GM12878 (cell line): ENCODE measurements around the gene ENOX2. TPM values are rescaled to one million over a fixed set of nuclear protein-coding genes. Genes with fewer than 3 reads are reported as not detected.

Experiments
- ATAC-seq: fragments of 200-7000 bp; cut with Tn5 transposase; 3 replicates; pipeline ENCODE4 v1.9.1; 2020; ENCODE audit warnings: mild to moderate bottlenecking, moderate library complexity
- BruUV-seq: library from RNA; stranded (reverse); fragments of 400-500 nt; replicated peaks from 2 replicates; lab custom pipeline; 2021; lab: Mats Ljungman, UMichigan
- CTCF ChIA-PET: fragments of 300-600 bp; sonication (Branson Sonifier 250); formaldehyde crosslinking; extraction: SDS; loops from one replicate; lab custom pipeline; 2021; ENCODE audit warnings: inconsistent platforms; lab: Yijun Ruan, JAX
- POLR2A ChIA-PET: fragments of 350-600 bp; formaldehyde crosslinking; extraction: SDS; loops from one replicate; lab custom pipeline; 2021; ENCODE audit warnings: inconsistent platforms; lab: Charles Lee
- RAD21 ChIA-PET: fragments of 300-600 bp; sonication (Branson Sonifier 250); formaldehyde crosslinking; loops from one replicate; lab custom pipeline; 2023; ENCODE audit warnings: antibody characterized with exemption; ENCODE audit not compliant: unreplicated experiment; lab: Charles Lee
- SMC1A ChIA-PET: fragments of 300-600 bp; sonication (Branson Sonifier 250); formaldehyde crosslinking; loops from one replicate; lab custom pipeline; 2023; ENCODE audit not compliant: unreplicated experiment, uncharacterized antibody; lab: Charles Lee
- DNase-seq: peaks from one replicate; pipeline ENCODE4 v3.0.0-alpha.2; 2011; ENCODE audit warnings: low read depth, low spot score
- FAIRE-seq: peaks from 3 replicates; lab custom pipeline; 2011; peaks lifted over from hg19 to GRCh38; lab: Jason Lieb, UNC
- H2AFZ ChIP-seq: 2 replicates; pipeline ENCODE4 v1.6.0; 2011; ENCODE audit warnings: low read depth, low read length, control low read depth; ENCODE audit not compliant: control insufficient read depth
- H3K27ac ChIP-seq: 2 replicates; pipeline ENCODE4 v1.5.1; 2011; ENCODE audit warnings: control low read depth; ENCODE audit not compliant: control insufficient read depth, insufficient read depth
- H3K27me3 ChIP-seq, 2 experiments: replicated peaks in 1 of 2; 2 replicates each; pipeline versions ENCODE4 v1.6.0 to v1.6.1; 2011; ENCODE audit warnings: low read length in 1 of 2; ENCODE audit not compliant: control insufficient read depth in 2 of 2, insufficient read depth in 2 of 2
- H3K36me3 ChIP-seq, 2 experiments: 2 replicates each; pipeline ENCODE4 v1.5.1; 2011; ENCODE audit warnings: low read length in 1 of 2; ENCODE audit not compliant: control insufficient read depth in 2 of 2, insufficient read depth in 2 of 2
- H3K4me1 ChIP-seq: 2 replicates; pipeline ENCODE4 v1.6.1; 2011; ENCODE audit warnings: mild to moderate bottlenecking, low read length, moderate library complexity, mixed read lengths; ENCODE audit not compliant: control insufficient read depth, insufficient read depth
- H3K4me2 ChIP-seq: 2 replicates; pipeline ENCODE4 v1.6.0; 2011; ENCODE audit warnings: control low read depth; ENCODE audit not compliant: control insufficient read depth, insufficient read depth
- H3K4me3 ChIP-seq: fragments of 200-600 bp; sonication (generic); 2 replicates; pipeline ENCODE4 v1.5.1; 2016
- H3K79me2 ChIP-seq: 2 replicates; pipeline ENCODE4 v1.6.0; 2011; ENCODE audit warnings: low read length; ENCODE audit not compliant: control insufficient read depth, insufficient read depth
- H3K9ac ChIP-seq: 2 replicates; pipeline ENCODE4 v1.8.0; 2011; ENCODE audit warnings: low read length, control low read depth, mixed read lengths; ENCODE audit not compliant: control insufficient read depth, insufficient read depth
- H3K9me3 ChIP-seq: replicated peaks from 3 replicates; pipeline ENCODE4 v1.5.1; 2011; ENCODE audit warnings: mild to moderate bottlenecking, low read length; ENCODE audit not compliant: control insufficient read depth, insufficient read depth
- H4K20me1 ChIP-seq: 2 replicates; pipeline ENCODE4 v1.6.0; 2011; ENCODE audit not compliant: control insufficient read depth, insufficient read depth
- ASH2L ChIP-seq: fragments of 300-600, 200-600 bp; sonication (generic); IDR thresholded peaks from 2 replicates; pipeline ENCODE4 v1.6.1; 2017; ENCODE audit warnings: low read depth, mild to moderate bottlenecking, borderline replicate concordance
- BCLAF1 ChIP-seq: fragments of 450-650 bp; IDR thresholded peaks from 2 replicates; pipeline ENCODE4 v1.6.1; 2017; ENCODE audit warnings: antibody characterized with exemption, mild to moderate bottlenecking, moderate library complexity
- CBX3 ChIP-seq: fragments of 200-600 bp; sonication (generic); IDR thresholded peaks from 2 replicates; pipeline ENCODE4 v1.6.1; 2016; ENCODE audit warnings: low read depth, borderline replicate concordance
- HDAC2 ChIP-seq: fragments of 200-600 bp; sonication (generic); IDR thresholded peaks from 2 replicates; pipeline ENCODE4 v1.6.1; 2017
- HSF1 ChIP-seq: fragments of 150-350 bp; IDR thresholded peaks from 2 replicates; pipeline ENCODE4 v1.6.1; 2014; ENCODE audit warnings: mild to moderate bottlenecking, low read depth, low read length
- KLF5 ChIP-seq: fragments of 450-650 bp; IDR thresholded peaks from 2 replicates; pipeline ENCODE4 v1.6.1; 2014; ENCODE audit warnings: mild to moderate bottlenecking; ENCODE audit not compliant: partially characterized antibody
- MAX ChIP-seq: IDR thresholded peaks from 2 replicates; pipeline ENCODE4 v1.6.1; 2012; ENCODE audit warnings: low read depth, low read length, improper control_type of control experiment
- NFYB ChIP-seq: IDR thresholded peaks from 2 replicates; pipeline ENCODE4 v1.6.1; 2011; ENCODE audit warnings: low read depth, mild to moderate bottlenecking, low read length, improper control_type of control experiment, moderate library complexity; ENCODE audit not compliant: insufficient read depth
- RAD21 ChIP-seq: IDR thresholded peaks from 2 replicates; pipeline ENCODE4 v1.6.1; 2011; ENCODE audit warnings: mild to moderate bottlenecking, low read depth, low read length, moderate library complexity; ENCODE audit not compliant: insufficient read depth
- RFX5 ChIP-seq: IDR thresholded peaks from 2 replicates; pipeline ENCODE4 v1.6.1; 2011; ENCODE audit warnings: low read depth, low read length, improper control_type of control experiment
- TCF7 ChIP-seq: IDR thresholded peaks from 2 replicates; pipeline ENCODE4 v1.6.1; 2014; ENCODE audit warnings: antibody characterized with exemption, borderline replicate concordance
- ZBTB33 ChIP-seq: fragments of 450-650 bp; IDR thresholded peaks from 2 replicates; pipeline ENCODE4 v1.6.1; 2017; ENCODE audit warnings: mild to moderate bottlenecking
- ZNF592 ChIP-seq: fragments of 450-650 bp; IDR thresholded peaks from 2 replicates; pipeline ENCODE4 v1.6.1; 2017; ENCODE audit warnings: mild to moderate bottlenecking, moderate library complexity
- WGBS: methylation state at CpG from one replicate; pipeline ENCODE4 v1.1.6; 2016; ENCODE audit warnings: low lambda C conversion rate; ENCODE audit not compliant: insufficient replicate concordance, insufficient coverage; ENCODE audit errors: missing lambda C conversion rate; 5-methylcytosine and 5-hydroxymethylcytosine counted together
- in situ Hi-C: fragments of 300-500 bp; cut with MboI; formaldehyde crosslinking; loops from 9 replicates; pipeline ENCODE4 v1.14.3; 2018; ENCODE audit warnings: mixed read lengths
- intact Hi-C: fragments of 100-400 bp; cut with micrococcal nuclease; formaldehyde crosslinking; loops from one replicate; pipeline ENCODE4 v1.14.2; 2022; ENCODE audit not compliant: unreplicated experiment
- polyA plus RNA-seq, 11 experiments: library from polyadenylated mRNA; depleted of rRNA in 4 of 11; unstranded in 6 of 11; stranded (reverse) in 5 of 11; fragments of >200 nt; fragmentation: Nextera tagmentation in 4 of 11; fragmentation: Illumina TruSeq in 1 of 11; extraction: Ambion mirVana in 4 of 11; extraction: Trizol in 1 of 11; gene quantifications; 1 replicate in 1 of 11; 2 replicates in 10 of 11; pipeline versions ENCODE4 v1.2.1 to v1.2.3, GENCODE V29; 2011 to 2016; ENCODE audit warnings: inconsistent platforms in 2 of 11, missing spikeins in 2 of 11, low read depth in 1 of 11
- total RNA-seq, 4 experiments: library from RNA; depleted of rRNA in 3 of 4; stranded (reverse); fragments of >200 nt in 3 of 4; fragmentation: Illumina TruSeq in 1 of 4; extraction: Trizol in 1 of 4; gene quantifications; 2 replicates each; pipeline versions ENCODE4 v1.2.1 to v1.2.3, GENCODE V29; 2013 to 2021

ENOX2 gene
- total and polyA plus RNA-seq, 10 of the 15 experiments (the other 5 are each of a cell fraction or from before 2014, with no cell fraction given), result 3.2 to 13.0 (median 7.7) TPM

- Histone ChIP-seq H3K4me3 (no peak overlapping the region), H3K27ac (no peak overlapping the region), H3K79me2 (no peaks in the 10 kb centered on the region), H3K36me3 (no peaks in the 10 kb centered on the region; a peak in 1 of 4 replicates), H3K9ac (no peak overlapping the region), H3K27me3 (no peaks in the 10 kb centered on the region; a peak in 1 of 4 replicates), H3K4me1 (no peaks in the 10 kb centered on the region), H3K9me3 (no peaks in the 10 kb centered on the region), H3K4me2 (no peak overlapping the region), H2AFZ (no peak overlapping the region), H4K20me1 (no peaks in the 10 kb centered on the region)
- WGBS, result 48% methylated on average over 3 of the region's 3 CpGs
- RAD21 ChIA-PET, result no interaction called here
- SMC1A ChIA-PET, result no interaction called here
- in situ Hi-C loops (no loop called here), intact Hi-C loops (no loop called here)
- CTCF ChIA-PET, result interaction anchor here (1.0 kb wide), 1 partner anchor 23 kb away, joined by 3 read pairs; no protein-coding TSS in a partner anchor
- DNase-seq, result no peak
- FAIRE-seq, result no peak
- POLR2A ChIA-PET, result no interaction called here
- no peak for ATAC-seq
- no TSS peak for BruUV-seq
- TF ChIP-seq MAX (no peak), HDAC2 (no peak), RAD21 (no peak), TCF7 (no peak), ZBTB33 (no peak), NFYB (no peak), ASH2L (no peak), BCLAF1 (no peak), CBX3 (no peak), RFX5 (no peak), HSF1 (no peak), KLF5 (no peak), ZNF592 (no peak)
These were observed 211.4 kb downstream of the ENOX2 start for GRCh38 chrX:130691576-130691975.
